ENCODE measurements around the gene CALCOCO1. TPM values are rescaled to one million over a fixed set of nuclear protein-coding genes. Genes with fewer than 3 reads are reported as not detected.
A peak's percentile ranks its signal among the peaks of the same experiment; 100 is the strongest.

Gene CALCOCO1
- total and polyA plus RNA-seq, 9 of the 15 experiments (the other 6 are each of a cell fraction or from before 2014, with no cell fraction given), result 1.9 to 31.8 (median 11.0) TPM

DNA sequence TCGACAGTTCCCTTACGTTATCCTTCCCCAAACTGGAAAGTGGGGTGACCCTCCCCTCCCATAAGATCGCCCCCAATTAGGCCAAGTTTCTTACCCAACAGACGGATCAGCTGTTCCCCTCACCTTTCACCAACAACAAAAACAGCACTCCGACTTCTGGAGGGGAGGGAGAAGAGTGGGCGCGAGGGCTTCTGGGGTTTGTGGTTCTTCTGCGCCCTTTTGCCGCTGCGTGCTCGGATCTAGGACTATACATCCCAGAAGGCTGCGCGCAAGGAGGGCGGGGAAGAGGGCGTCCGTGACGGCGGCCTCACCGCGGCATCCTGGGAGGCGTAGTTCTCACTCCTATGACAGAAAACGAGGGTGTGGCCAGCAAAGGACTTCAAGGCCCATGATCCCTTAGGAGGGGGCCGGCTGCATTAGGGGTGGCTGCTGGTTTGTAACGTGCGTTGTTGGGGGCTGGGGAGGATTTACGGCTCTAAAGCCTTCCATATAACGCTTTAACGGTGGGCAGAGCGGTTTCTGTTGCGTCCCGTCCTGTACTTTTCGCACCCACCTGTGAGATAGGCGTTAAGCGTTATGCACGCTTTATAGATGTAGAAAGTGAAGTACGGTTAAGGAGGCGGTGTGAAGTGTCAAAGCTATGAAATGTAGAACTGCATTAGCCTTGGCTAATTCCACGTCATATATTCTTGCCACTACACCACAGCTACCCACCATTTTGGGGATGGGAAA lies at the start of gene CALCOCO1 (continued):
- peak; percentile 72 for TF ChIP-seq KDM5B (IDR thresholded peaks at IDR 0.05; ENCODE audit: insufficient replicate concordance, low read depth, low read length)
- TF ChIP-seq NCOR1 (IDR thresholded peaks at IDR 0.05), result no peak
- TF ChIP-seq NFE2L1 (tag; IDR thresholded peaks at IDR 0.05; ENCODE audit: borderline replicate concordance, low read depth), result no peak
- TF ChIP-seq, protein P1, sequence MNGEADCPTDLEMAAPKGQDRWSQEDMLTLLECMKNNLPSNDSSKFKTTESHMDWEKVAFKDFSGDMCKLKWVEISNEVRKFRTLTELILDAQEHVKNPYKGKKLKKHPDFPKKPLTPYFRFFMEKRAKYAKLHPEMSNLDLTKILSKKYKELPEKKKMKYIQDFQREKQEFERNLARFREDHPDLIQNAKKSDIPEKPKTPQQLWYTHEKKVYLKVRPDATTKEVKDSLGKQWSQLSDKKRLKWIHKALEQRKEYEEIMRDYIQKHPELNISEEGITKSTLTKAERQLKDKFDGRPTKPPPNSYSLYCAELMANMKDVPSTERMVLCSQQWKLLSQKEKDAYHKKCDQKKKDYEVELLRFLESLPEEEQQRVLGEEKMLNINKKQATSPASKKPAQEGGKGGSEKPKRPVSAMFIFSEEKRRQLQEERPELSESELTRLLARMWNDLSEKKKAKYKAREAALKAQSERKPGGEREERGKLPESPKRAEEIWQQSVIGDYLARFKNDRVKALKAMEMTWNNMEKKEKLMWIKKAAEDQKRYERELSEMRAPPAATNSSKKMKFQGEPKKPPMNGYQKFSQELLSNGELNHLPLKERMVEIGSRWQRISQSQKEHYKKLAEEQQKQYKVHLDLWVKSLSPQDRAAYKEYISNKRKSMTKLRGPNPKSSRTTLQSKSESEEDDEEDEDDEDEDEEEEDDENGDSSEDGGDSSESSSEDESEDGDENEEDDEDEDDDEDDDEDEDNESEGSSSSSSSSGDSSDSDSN (IDR thresholded peaks at IDR 0.05; ENCODE audit: borderline replicate concordance in 1 of 2, low read depth in 2 of 2, low read length in 2 of 2), result no peak
- no peak for TF ChIP-seq RFX1 (IDR thresholded peaks at IDR 0.05)
- TF ChIP-seq, protein P2, sequence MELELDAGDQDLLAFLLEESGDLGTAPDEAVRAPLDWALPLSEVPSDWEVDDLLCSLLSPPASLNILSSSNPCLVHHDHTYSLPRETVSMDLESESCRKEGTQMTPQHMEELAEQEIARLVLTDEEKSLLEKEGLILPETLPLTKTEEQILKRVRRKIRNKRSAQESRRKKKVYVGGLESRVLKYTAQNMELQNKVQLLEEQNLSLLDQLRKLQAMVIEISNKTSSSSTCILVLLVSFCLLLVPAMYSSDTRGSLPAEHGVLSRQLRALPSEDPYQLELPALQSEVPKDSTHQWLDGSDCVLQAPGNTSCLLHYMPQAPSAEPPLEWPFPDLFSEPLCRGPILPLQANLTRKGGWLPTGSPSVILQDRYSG (tag; conservative IDR thresholded peaks at IDR 0.05; ENCODE audit: low read depth), result peak; percentile 90
- TF ChIP-seq DIDO1 (tag; IDR thresholded peaks at IDR 0.05; ENCODE audit: low read depth), result peak; percentile 92
- TF ChIP-seq, protein P3, sequence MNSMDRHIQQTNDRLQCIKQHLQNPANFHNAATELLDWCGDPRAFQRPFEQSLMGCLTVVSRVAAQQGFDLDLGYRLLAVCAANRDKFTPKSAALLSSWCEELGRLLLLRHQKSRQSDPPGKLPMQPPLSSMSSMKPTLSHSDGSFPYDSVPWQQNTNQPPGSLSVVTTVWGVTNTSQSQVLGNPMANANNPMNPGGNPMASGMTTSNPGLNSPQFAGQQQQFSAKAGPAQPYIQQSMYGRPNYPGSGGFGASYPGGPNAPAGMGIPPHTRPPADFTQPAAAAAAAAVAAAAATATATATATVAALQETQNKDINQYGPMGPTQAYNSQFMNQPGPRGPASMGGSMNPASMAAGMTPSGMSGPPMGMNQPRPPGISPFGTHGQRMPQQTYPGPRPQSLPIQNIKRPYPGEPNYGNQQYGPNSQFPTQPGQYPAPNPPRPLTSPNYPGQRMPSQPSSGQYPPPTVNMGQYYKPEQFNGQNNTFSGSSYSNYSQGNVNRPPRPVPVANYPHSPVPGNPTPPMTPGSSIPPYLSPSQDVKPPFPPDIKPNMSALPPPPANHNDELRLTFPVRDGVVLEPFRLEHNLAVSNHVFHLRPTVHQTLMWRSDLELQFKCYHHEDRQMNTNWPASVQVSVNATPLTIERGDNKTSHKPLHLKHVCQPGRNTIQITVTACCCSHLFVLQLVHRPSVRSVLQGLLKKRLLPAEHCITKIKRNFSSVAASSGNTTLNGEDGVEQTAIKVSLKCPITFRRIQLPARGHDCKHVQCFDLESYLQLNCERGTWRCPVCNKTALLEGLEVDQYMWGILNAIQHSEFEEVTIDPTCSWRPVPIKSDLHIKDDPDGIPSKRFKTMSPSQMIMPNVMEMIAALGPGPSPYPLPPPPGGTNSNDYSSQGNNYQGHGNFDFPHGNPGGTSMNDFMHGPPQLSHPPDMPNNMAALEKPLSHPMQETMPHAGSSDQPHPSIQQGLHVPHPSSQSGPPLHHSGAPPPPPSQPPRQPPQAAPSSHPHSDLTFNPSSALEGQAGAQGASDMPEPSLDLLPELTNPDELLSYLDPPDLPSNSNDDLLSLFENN (IDR thresholded peaks at IDR 0.05; ENCODE audit: low read depth in 2 of 2, low read length in 2 of 2), result no peak
- no peak for TF ChIP-seq ZFX (CRISPR knock-in tag; IDR thresholded peaks at IDR 0.05)
- TF ChIP-seq, protein P4, sequence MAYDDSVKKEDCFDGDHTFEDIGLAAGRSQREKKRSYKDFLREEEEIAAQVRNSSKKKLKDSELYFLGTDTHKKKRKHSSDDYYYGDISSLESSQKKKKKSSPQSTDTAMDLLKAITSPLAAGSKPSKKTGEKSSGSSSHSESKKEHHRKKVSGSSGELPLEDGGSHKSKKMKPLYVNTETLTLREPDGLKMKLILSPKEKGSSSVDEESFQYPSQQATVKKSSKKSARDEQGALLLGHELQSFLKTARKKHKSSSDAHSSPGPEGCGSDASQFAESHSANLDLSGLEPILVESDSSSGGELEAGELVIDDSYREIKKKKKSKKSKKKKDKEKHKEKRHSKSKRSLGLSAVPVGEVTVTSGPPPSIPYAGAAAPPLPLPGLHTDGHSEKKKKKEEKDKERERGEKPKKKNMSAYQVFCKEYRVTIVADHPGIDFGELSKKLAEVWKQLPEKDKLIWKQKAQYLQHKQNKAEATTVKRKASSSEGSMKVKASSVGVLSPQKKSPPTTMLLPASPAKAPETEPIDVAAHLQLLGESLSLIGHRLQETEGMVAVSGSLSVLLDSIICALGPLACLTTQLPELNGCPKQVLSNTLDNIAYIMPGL (CRISPR knock-in tag; IDR thresholded peaks at IDR 0.05), result no peak
- TF ChIP-seq ZKSCAN1 (IDR thresholded peaks at IDR 0.05; ENCODE audit: low read depth, low read length), result no peak
- no peak for TF ChIP-seq ZNF695 (CRISPR knock-in tag; IDR thresholded peaks at IDR 0.05)
- no peak for TF ChIP-seq HNRNPH1 (optimal IDR thresholded peaks at IDR 0.05; ENCODE audit: low read depth, low read length)
- no peak for TF ChIP-seq CHD4 (IDR thresholded peaks at IDR 0.05; ENCODE audit: insufficient read depth, insufficient replicate concordance, low read depth, low read length, poor library complexity, severe bottlenecking)
- no peak for TF ChIP-seq FOS (IDR thresholded peaks at IDR 0.05; ENCODE audit: extremely low read depth, insufficient read length)
- no peak for TF ChIP-seq CHCHD3 (CRISPR knock-in tag; IDR thresholded peaks at IDR 0.05)
- TF ChIP-seq ZNF764 (CRISPR knock-in tag; IDR thresholded peaks at IDR 0.05; ENCODE audit: low read depth), result no peak
- TF ChIP-seq ELF1 (tag; IDR thresholded peaks at IDR 0.05), result peak; percentile 56; the same call in 1 of the 2 replicates
